Measurements from ENCODE around the gene MAPK1. TPM values are rescaled to one million over a fixed set of nuclear protein-coding genes. Genes with fewer than 3 reads are reported as not detected.

Gene MAPK1
- total RNA-seq, 1 experiment from 2014 or later: 87.4 TPM

- TF ChIP-seq ZNF396 (CRISPR knock-in tag; IDR thresholded peaks at IDR 0.05; ENCODE audit: borderline replicate concordance) (no peak), AFF4 (CRISPR knock-in tag; IDR thresholded peaks at IDR 0.05; ENCODE audit: borderline replicate concordance) (no peak)
Observed at GRCh38 chr22:21815958-21816357, 51.5 kb downstream of the MAPK1 start (continued).

GRCh38 chr22:21815357-21815756 lies 52.1 kb downstream of the MAPK1 start:
- ChIA-PET POLR2A (interaction anchor here (0.7 kb wide), 1 partner anchor 20 kb away, joined by 4 read pairs; no protein-coding TSS in a partner anchor), CTCF (no interaction called here)
- TF ChIP-seq ZNF423 (CRISPR knock-in tag; IDR thresholded peaks at IDR 0.05) (no peak), ATF6 (CRISPR knock-in tag; IDR thresholded peaks at IDR 0.05) (no peak), E2F4 (CRISPR knock-in tag; IDR thresholded peaks at IDR 0.05; ENCODE audit: borderline replicate concordance, low read depth) (no peak), CDX4 (CRISPR knock-in tag; IDR thresholded peaks at IDR 0.05; ENCODE audit: borderline replicate concordance) (no peak), PRDM15 (CRISPR knock-in tag; IDR thresholded peaks at IDR 0.05) (no peak), NR2C2 (CRISPR knock-in tag; IDR thresholded peaks at IDR 0.05) (no peak), AFF4 (CRISPR knock-in tag; IDR thresholded peaks at IDR 0.05; ENCODE audit: borderline replicate concordance) (no peak), HMGA2 (CRISPR knock-in tag; IDR thresholded peaks at IDR 0.05) (no peak)
- ATAC-seq: no peak
- Mint-ChIP-seq H3K4me1 (peaks cover 35% of the 10 kb centered on the region), H3K27ac (no peak overlapping the region), H3K27me3 (ENCODE audit: low read depth) (no peaks in the 10 kb centered on the region), H3K4me3 (no peak overlapping the region), H3K36me3 (peaks cover 10% of the 10 kb centered on the region), H3K9me3 (peaks cover 8% of the 10 kb centered on the region)
- DNase-seq (ENCODE audit: low spot score): no peak
